PC-9 (cell line): Measurements from ENCODE around the gene SLC26A11. TPM values are rescaled to one million over a fixed set of nuclear protein-coding genes. Genes with fewer than 3 reads are reported as not detected.
A peak's percentile ranks its signal among the peaks of the same experiment; 100 is the strongest.

Experiments used
- BruUV-seq: library from RNA; stranded (reverse); fragments of 400-500 nt; replicated peaks from 2 replicates; lab custom pipeline; 2021; lab: Mats Ljungman, UMichigan
- CTCF ChIA-PET: fragments of 300-600 bp; sonication (Branson Sonifier 250); formaldehyde crosslinking; loops from one replicate; lab custom pipeline; 2022; ENCODE audit warnings: antibody characterized with exemption; lab: Charles Lee
- POLR2A ChIA-PET: fragments of 300-600 bp; sonication (Branson Sonifier 250); formaldehyde crosslinking; loops from one replicate; lab custom pipeline; 2022; ENCODE audit warnings: antibody characterized with exemption; ENCODE audit not compliant: unreplicated experiment; lab: Charles Lee
- DNase-seq, 2 experiments: peaks; one replicate each; pipeline versions ENCODE4 v3.0.0 to v3.0.0-alpha.2; 2015 to 2022; ENCODE audit warnings: mixed read lengths in 1 of 2
- H2AFZ ChIP-seq: fragments of 200-600 bp; sonication (generic); 2 replicates; pipeline ENCODE4 v1.8.1; 2017; ENCODE audit warnings: antibody characterized with exemption
- H3F3A ChIP-seq: fragments of 200-600 bp; sonication (generic); 2 replicates; pipeline ENCODE4 v1.8.1; 2017; ENCODE audit warnings: antibody characterized with exemption, mild to moderate bottlenecking, low read depth; ENCODE audit not compliant: insufficient read depth
- H3K27ac ChIP-seq: fragments of 200-600 bp; sonication (generic); 2 replicates; pipeline ENCODE4 v1.6.1; 2016; ENCODE audit warnings: mixed run types
- H3K27me3 ChIP-seq: fragments of 200-600 bp; sonication (generic); 2 replicates; pipeline ENCODE4 v1.6.1; 2016; ENCODE audit warnings: low read depth, mixed run types; ENCODE audit not compliant: insufficient read depth
- H3K36me3 ChIP-seq: fragments of 200-600 bp; sonication (generic); 2 replicates; pipeline ENCODE4 v1.6.1; 2016; ENCODE audit warnings: low read depth, mixed run types
- H3K4me1 ChIP-seq: fragments of 200-600 bp; sonication (generic); replicated peaks from 2 replicates; pipeline ENCODE4 v1.6.1; 2016; ENCODE audit warnings: mixed run types; ENCODE audit not compliant: insufficient read depth
- H3K4me2 ChIP-seq: fragments of 200-600 bp; sonication (generic); 2 replicates; pipeline ENCODE4 v1.6.1; 2017; ENCODE audit warnings: mixed run types
- H3K4me3 ChIP-seq: fragments of 200-600 bp; sonication (generic); 2 replicates; pipeline ENCODE4 v1.6.1; 2016; ENCODE audit warnings: mixed run types
- H3K79me2 ChIP-seq: fragments of 200-600 bp; sonication (generic); 2 replicates; pipeline ENCODE4 v1.6.1; 2017; ENCODE audit warnings: low read depth, mixed run types
- H3K9me2 ChIP-seq: fragments of 200-600 bp; sonication (generic); 2 replicates; pipeline ENCODE4 v1.8.1; 2017; ENCODE audit warnings: mild to moderate bottlenecking; ENCODE audit not compliant: insufficient read depth
- H3K9me3 ChIP-seq: fragments of 200-600 bp; sonication (generic); 2 replicates; pipeline ENCODE4 v1.8.1; 2016; ENCODE audit warnings: low read depth; ENCODE audit not compliant: insufficient read depth
- H4K20me1 ChIP-seq: fragments of 200-600 bp; sonication (generic); 2 replicates; pipeline ENCODE4 v1.8.1; 2017; ENCODE audit not compliant: insufficient read depth
- CTCF ChIP-seq: fragments of 200-600 bp; sonication (generic); conservative IDR thresholded peaks from 2 replicates; pipeline ENCODE4 v1.6.1; 2017; ENCODE audit warnings: mixed run types, antibody characterized with exemption, mild to moderate bottlenecking, moderate library complexity
- EZH2 ChIP-seq: fragments of 200-600 bp; sonication (generic); IDR thresholded peaks from 2 replicates; pipeline ENCODE4 v1.8.0; 2017; ENCODE audit warnings: antibody characterized with exemption, low read depth
- intact Hi-C: fragments of 100-400 bp; cut with micrococcal nuclease; formaldehyde crosslinking; loops from one replicate; pipeline ENCODE4 v1.10.0; 2022; ENCODE audit not compliant: unreplicated experiment
- total RNA-seq: library from RNA; stranded (reverse); gene quantifications from 2 replicates; pipeline ENCODE4 v1.2.3, GENCODE V29; 2021

The SLC26A11 gene
- total RNA-seq, 1 experiment from 2014 or later = 12.4 TPM

DNA sequence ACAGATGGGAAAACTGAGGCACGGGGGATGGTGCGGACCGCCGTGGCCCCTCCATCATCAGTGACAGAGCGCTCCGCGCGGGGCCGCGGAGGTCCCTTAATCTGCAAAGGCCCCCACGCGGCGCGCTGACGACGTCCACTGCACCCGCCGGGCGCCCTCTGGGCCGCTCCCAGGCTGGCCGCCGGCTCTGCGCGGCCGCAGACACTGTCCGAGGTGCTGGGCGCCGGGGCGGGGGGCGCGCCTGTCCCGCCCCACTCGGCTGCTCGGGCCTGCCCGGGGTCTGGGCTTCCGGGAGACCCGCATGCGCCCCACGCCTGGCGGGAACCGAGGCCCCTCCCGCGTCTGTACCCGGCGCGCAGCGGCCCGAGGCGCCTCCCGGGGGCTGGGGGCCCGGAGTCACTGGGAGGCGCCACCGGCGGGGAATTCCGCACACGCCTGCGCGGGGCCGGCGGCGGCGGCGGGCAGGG is 39.9 kb downstream of the SLC26A11 start:
- no peaks in the 10 kb centered on the region for H3K9me2 ChIP-seq
- H3K27me3 ChIP-seq = no peaks in the 10 kb centered on the region
- peak overlapping the region; percentile 76 for H3K27ac ChIP-seq
- peak overlapping the region; percentile 66; the same call in 1 of the 2 replicates for H2AFZ ChIP-seq
- peaks cover 10% of the 10 kb centered on the region for H3F3A ChIP-seq
- H3K79me2 ChIP-seq = peaks cover 10% of the 10 kb centered on the region; the same call in 1 of the 2 replicates
- no peaks in the 10 kb centered on the region for H4K20me1 ChIP-seq
- ChIA-PET POLR2A (interaction anchor here (0.6 kb wide), 1 partner anchor 167 kb away, joined by 3 read pairs; no protein-coding TSS in a partner anchor), CTCF (no interaction called here)
- peak; percentile 39 to 86 for DNase-seq
- H3K4me2 ChIP-seq = peak overlapping the region; percentile 78
- H3K36me3 ChIP-seq = no peaks in the 10 kb centered on the region
- intact Hi-C loops = no loop called here
- no peak for TF ChIP-seq EZH2
- TF ChIP-seq CTCF = no peak
- no peaks in the 10 kb centered on the region for H3K9me3 ChIP-seq
- peaks cover 23% of the 10 kb centered on the region for H3K4me1 ChIP-seq
- peak overlapping the region; percentile 66 for H3K4me3 ChIP-seq
- BruUV-seq = no TSS peak

GRCh38 chr17:80260791-80261158 is 40.5 kb downstream of the SLC26A11 start, which contains the start of gene RNF213:
RNF213 (plus strand) TSS chr17:80260852; CDS start chr17:80263682, 2,830 bp downstream.
- peak in 1 of 2 experiments; percentile 57 for DNase-seq
- H3K27ac ChIP-seq = peak within 1 kb of the TSS; percentile 93
- H3K4me2 ChIP-seq = peak within 1 kb of the TSS; percentile 82
- no TSS peak for BruUV-seq
- H3K36me3 ChIP-seq = no peaks in the 10 kb centered on the region
- H3K9me2 ChIP-seq = no peaks in the 10 kb centered on the region
- peaks cover 10% of the 10 kb centered on the region; the same call in 1 of the 2 replicates for H3K79me2 ChIP-seq
- H3K27me3 ChIP-seq = no peaks in the 10 kb centered on the region
- H2AFZ ChIP-seq = peak within 1 kb of the TSS; percentile 66; the same call in 1 of the 2 replicates
- ChIA-PET CTCF (no interaction called here), POLR2A (interaction anchor here (0.6 kb wide), 1 partner anchor 167 kb away, joined by 3 read pairs; no protein-coding TSS in a partner anchor)
- no peaks in the 10 kb centered on the region for H3K9me3 ChIP-seq
- TF ChIP-seq CTCF (no peak), EZH2 (no peak)
- H4K20me1 ChIP-seq = no peaks in the 10 kb centered on the region
- H3K4me1 ChIP-seq = peaks cover 16% of the 10 kb centered on the region
- peaks cover 5% of the 10 kb centered on the region for H3F3A ChIP-seq
- intact Hi-C loops = no loop called here
- peak within 1 kb of the TSS; percentile 84 for H3K4me3 ChIP-seq

- CTCF ChIA-PET = interaction anchor here (0.6 kb wide), 1 partner anchor 160 kb away, joined by 3 read pairs; the partner anchor contains the start of gene GAA
- H3K9me3 ChIP-seq = no peaks in the 10 kb centered on the region
- peaks cover 10% of the 10 kb centered on the region; the same call in 1 of the 2 replicates for H3K79me2 ChIP-seq
- H3K9me2 ChIP-seq = no peaks in the 10 kb centered on the region
- TF ChIP-seq CTCF (no peak), EZH2 (no peak)
- intact Hi-C loops = no loop called here
- peaks cover 5% of the 10 kb centered on the region for H3F3A ChIP-seq
- peak in 1 of 2 experiments; percentile 62 for DNase-seq
- peak overlapping the region; percentile 84 for H3K4me3 ChIP-seq
- BruUV-seq = TSS peak; percentile 24
- H3K36me3 ChIP-seq = no peaks in the 10 kb centered on the region
- H3K4me2 ChIP-seq = peak overlapping the region; percentile 82
- H3K27me3 ChIP-seq = no peaks in the 10 kb centered on the region
- H3K27ac ChIP-seq = peak overlapping the region; percentile 93
- H2AFZ ChIP-seq = 0 out of 2 replicates have a peak overlapping the region, but pooled peaks have one; percentile 60
- H4K20me1 ChIP-seq = no peaks in the 10 kb centered on the region
- POLR2A ChIA-PET = no interaction called here
- peaks cover 11% of the 10 kb centered on the region for H3K4me1 ChIP-seq
Observed at GRCh38 chr17:80261159-80261894, 41.1 kb downstream of the SLC26A11 start.
